Fibroblast of pulmonary artery (primary cell): ENCODE results near the gene ELFN1.

Experiments
- DNase-seq: peaks from one replicate; pipeline ENCODE4 v3.0.0-alpha.2; 2010; ENCODE audit warnings: low read depth
- H3K4me3 ChIP-seq: replicated peaks from 2 replicates; pipeline ENCODE4 v1.5.1; 2011; ENCODE audit warnings: low read depth, mild to moderate bottlenecking, control low read depth, low read length, moderate library complexity
- TF ChIP-seq, protein P1 (sequence below): IDR thresholded peaks from 2 replicates; pipeline ENCODE4 v1.5.1; 2011; ENCODE audit warnings: mild to moderate bottlenecking, control low read depth, low read length, inconsistent platforms; ENCODE audit errors: missing control alignments

ELFN1 gene

GRCh38 chr7:1747004-1747801, 77.1 kb downstream of the ELFN1 start:
- no peak overlapping the region for H3K4me3 ChIP-seq
- TF ChIP-seq, protein P1, sequence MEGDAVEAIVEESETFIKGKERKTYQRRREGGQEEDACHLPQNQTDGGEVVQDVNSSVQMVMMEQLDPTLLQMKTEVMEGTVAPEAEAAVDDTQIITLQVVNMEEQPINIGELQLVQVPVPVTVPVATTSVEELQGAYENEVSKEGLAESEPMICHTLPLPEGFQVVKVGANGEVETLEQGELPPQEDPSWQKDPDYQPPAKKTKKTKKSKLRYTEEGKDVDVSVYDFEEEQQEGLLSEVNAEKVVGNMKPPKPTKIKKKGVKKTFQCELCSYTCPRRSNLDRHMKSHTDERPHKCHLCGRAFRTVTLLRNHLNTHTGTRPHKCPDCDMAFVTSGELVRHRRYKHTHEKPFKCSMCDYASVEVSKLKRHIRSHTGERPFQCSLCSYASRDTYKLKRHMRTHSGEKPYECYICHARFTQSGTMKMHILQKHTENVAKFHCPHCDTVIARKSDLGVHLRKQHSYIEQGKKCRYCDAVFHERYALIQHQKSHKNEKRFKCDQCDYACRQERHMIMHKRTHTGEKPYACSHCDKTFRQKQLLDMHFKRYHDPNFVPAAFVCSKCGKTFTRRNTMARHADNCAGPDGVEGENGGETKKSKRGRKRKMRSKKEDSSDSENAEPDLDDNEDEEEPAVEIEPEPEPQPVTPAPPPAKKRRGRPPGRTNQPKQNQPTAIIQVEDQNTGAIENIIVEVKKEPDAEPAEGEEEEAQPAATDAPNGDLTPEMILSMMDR: no peak
- no peak for DNase-seq

- no peak overlapping the region for H3K4me3 ChIP-seq
- no peak for DNase-seq
- TF ChIP-seq, protein P1: no peak
These were observed 78.2 kb downstream of the ELFN1 start for GRCh38 chr7:1748076-1748838.

GRCh38 chr7:1748839-1749173, 78.7 kb downstream of the ELFN1 start:
- no peak overlapping the region for H3K4me3 ChIP-seq
- TF ChIP-seq, protein P1: no peak
- no peak for DNase-seq

GRCh38 chr7:1749351-1749863, 79.3 kb downstream of the ELFN1 start:
- TF ChIP-seq, protein P1: no peak
- H3K4me3 ChIP-seq: no peak overlapping the region
- DNase-seq: no peak

DNA sequence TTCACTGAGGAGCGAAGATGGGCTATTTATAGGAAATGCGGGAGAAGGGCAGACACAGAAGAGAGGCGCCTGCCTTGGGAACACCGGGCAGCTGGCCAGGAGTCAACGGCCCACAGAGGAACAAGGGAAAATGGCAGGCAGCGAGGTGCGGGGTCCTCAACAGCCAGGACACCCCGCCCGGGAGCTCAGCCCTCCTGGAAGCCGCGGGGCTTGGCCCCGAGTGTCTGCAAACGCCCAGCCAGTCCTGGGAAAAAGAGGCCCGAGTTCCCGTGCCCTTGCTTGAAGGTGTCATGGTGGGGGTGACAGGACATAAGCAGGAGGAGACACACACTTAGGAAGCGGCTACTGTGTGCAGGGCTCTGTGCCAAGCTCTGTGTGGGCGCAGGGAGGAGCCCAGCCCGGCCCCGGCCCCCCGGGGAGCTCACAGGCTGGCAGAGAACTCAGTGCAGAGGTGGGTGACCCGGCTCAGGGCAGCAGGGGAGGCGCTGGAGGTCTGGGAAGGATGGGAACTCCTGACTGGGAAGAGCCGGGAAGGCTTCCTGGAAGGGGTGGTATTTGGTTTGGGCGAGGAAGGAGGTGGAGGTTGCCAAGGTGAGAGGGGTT, 79.9 kb downstream of the ELFN1 start:
- TF ChIP-seq, protein P1: no peak
- DNase-seq: no peak
- no peak overlapping the region for H3K4me3 ChIP-seq

- DNase-seq: no peak
- no peak overlapping the region for H3K4me3 ChIP-seq
- TF ChIP-seq, protein P1: no peak
These were observed 80.5 kb downstream of the ELFN1 start for GRCh38 chr7:1750541-1751021.
